Left ventricle myocardium inferior (tissue), 1 donor: Measurements from ENCODE around the gene LGALS3BP. TPM values are rescaled to one million over a fixed set of nuclear protein-coding genes. Genes with fewer than 3 reads are reported as not detected.

Experiments
- DNase-seq: peaks from one replicate; pipeline ENCODE4 v3.0.0-alpha.2; 2020
- H3K27ac ChIP-seq: fragments of 200-600 bp; replicated peaks from 2 replicates; pipeline ENCODE4 v1.8.0; 2021
- H3K27me3 ChIP-seq: fragments of 200-600 bp; 2 replicates; pipeline ENCODE4 v1.8.0; 2021; ENCODE audit warnings: low read depth
- H3K36me3 ChIP-seq: fragments of 200-600 bp; 2 replicates; pipeline ENCODE4 v1.8.0; 2021
- H3K4me1 ChIP-seq: fragments of 200-600 bp; 2 replicates; pipeline ENCODE4 v1.8.0; 2021
- H3K4me3 ChIP-seq: fragments of 200-600 bp; 2 replicates; pipeline ENCODE4 v1.8.0; 2021; ENCODE audit warnings: mild to moderate bottlenecking, moderate library complexity
- H3K9me3 ChIP-seq: fragments of 200-600 bp; replicated peaks from 2 replicates; pipeline ENCODE4 v1.8.0; 2021
- intact Hi-C: fragments of 100-400 bp; cut with micrococcal nuclease; formaldehyde crosslinking; loops from one replicate; pipeline ENCODE4 v1.11.0; 2022
- total RNA-seq: library from RNA; stranded (reverse); fragmentation: NEBNext Ultra II Directional; extraction: Animal tissue kit (Norgen Biotek cat#: 25700); gene quantifications from one replicate; pipeline ENCODE4 v1.2.1, GENCODE V29; 2021
- TF ChIP-seq, protein P1 (sequence below): fragments of 200-600 bp; IDR thresholded peaks from 2 replicates; pipeline ENCODE4 v1.8.0; 2021; ENCODE audit warnings: antibody characterized with exemption, mild to moderate bottlenecking, borderline replicate concordance
- donor health status: DM: no; HTN: yes; CAD: no; lungs with severe emphysema.

The LGALS3BP gene
- total RNA-seq, 1 donor from 2014 or later = 585 TPM

DNA sequence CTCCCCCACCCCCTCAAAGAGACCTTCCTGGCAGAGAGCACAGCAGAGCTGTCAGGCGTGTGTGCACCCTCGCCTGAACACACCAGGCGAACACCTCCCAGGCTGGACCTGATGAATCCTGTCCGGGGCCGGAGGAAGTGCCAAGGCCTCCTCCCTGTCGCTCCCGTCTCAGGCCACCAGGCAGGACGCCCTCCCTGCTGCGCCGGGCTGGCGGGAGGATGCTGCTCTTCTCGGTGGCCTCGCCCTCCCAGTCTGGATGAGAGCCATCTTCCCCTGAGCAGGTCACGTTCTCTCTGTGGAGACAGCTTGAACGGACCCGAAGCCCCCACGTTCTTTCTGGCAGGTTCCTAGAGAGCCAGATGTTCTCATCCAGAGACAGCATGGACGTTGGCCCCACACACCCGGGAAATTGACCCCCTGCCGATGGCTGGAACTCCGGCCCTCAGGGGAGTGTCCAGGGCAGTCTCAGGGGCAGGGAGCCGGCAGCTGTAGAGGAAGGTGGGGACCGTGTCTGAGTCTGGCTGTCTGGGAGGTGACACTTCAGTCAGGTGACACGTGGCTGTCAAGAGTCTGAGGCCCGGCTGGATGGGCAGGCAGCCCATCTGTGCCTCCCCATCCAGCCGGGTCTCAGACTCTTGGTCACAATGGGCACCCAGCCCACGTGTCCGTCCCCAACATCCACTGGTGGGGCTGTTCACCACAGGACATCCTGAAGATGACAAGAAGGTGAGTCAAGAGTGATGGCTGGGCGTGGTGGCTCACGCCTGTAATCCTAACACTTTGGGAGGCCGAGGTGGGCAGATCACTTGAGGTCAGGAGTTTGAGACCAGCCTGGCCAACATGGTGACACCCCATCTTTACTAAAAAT lies 49.6 kb downstream of the LGALS3BP start:
- Histone ChIP-seq H3K4me3 (no peak overlapping the region), H3K9me3 (no peaks in the 10 kb centered on the region), H3K27ac (peak overlapping the region; percentile 63), H3K36me3 (no peaks in the 10 kb centered on the region), H3K27me3 (no peaks in the 10 kb centered on the region), H3K4me1 (peaks cover 46% of the 10 kb centered on the region)
- TF ChIP-seq, protein P1, sequence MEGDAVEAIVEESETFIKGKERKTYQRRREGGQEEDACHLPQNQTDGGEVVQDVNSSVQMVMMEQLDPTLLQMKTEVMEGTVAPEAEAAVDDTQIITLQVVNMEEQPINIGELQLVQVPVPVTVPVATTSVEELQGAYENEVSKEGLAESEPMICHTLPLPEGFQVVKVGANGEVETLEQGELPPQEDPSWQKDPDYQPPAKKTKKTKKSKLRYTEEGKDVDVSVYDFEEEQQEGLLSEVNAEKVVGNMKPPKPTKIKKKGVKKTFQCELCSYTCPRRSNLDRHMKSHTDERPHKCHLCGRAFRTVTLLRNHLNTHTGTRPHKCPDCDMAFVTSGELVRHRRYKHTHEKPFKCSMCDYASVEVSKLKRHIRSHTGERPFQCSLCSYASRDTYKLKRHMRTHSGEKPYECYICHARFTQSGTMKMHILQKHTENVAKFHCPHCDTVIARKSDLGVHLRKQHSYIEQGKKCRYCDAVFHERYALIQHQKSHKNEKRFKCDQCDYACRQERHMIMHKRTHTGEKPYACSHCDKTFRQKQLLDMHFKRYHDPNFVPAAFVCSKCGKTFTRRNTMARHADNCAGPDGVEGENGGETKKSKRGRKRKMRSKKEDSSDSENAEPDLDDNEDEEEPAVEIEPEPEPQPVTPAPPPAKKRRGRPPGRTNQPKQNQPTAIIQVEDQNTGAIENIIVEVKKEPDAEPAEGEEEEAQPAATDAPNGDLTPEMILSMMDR = no peak
- DNase-seq = peak; percentile 52
- intact Hi-C loops = loop anchor here (10.0 kb wide), 1 partner anchor 65 kb away; no protein-coding TSS in a partner anchor

GRCh38 chr17:78925662-78926555 lies 53.8 kb downstream of the LGALS3BP start:
- intact Hi-C loops = loop anchor here (10.0 kb wide), 1 partner anchor 61 kb away; no protein-coding TSS in a partner anchor
- TF ChIP-seq, protein P1 = no peak
- no peaks in the 10 kb centered on the region for H3K9me3 ChIP-seq
- H3K27me3 ChIP-seq = no peaks in the 10 kb centered on the region
- no peaks in the 10 kb centered on the region for H3K36me3 ChIP-seq
- peaks cover 62% of the 10 kb centered on the region for H3K4me1 ChIP-seq
- peak overlapping the region; percentile 96 for H3K27ac ChIP-seq
- H3K4me3 ChIP-seq = peak overlapping the region; percentile 87
- DNase-seq = peak; percentile 84

GRCh38 chr17:78925234-78925633 lies 54.5 kb downstream of the LGALS3BP start, which contains the start of gene TIMP2:
Gene TIMP2 (minus strand): TSS chr17:78925387. CDS start chr17:78925088, 299 bp downstream.
- Histone ChIP-seq H3K27me3 (no peaks in the 10 kb centered on the region), H3K36me3 (no peaks in the 10 kb centered on the region), H3K4me3 (peak within 1 kb of the TSS; percentile 87), H3K4me1 (peaks cover 66% of the 10 kb centered on the region), H3K27ac (peak within 1 kb of the TSS; percentile 96), H3K9me3 (no peaks in the 10 kb centered on the region)
- TF ChIP-seq, protein P1 = peak; percentile 58
- intact Hi-C loops = loop anchor here (10.0 kb wide), 1 partner anchor 60 kb away; no protein-coding TSS in a partner anchor
- peak; percentile 93 for DNase-seq

GRCh38 chr17:78924481-78925151 lies 55.1 kb downstream of the LGALS3BP start:
- H3K27ac ChIP-seq = peak overlapping the region; percentile 96
- H3K36me3 ChIP-seq = no peaks in the 10 kb centered on the region
- no peak for DNase-seq
- peak overlapping the region; percentile 87 for H3K4me3 ChIP-seq
- intact Hi-C loops = loop anchor here (10.0 kb wide), 1 partner anchor 60 kb away; no protein-coding TSS in a partner anchor
- peaks cover 66% of the 10 kb centered on the region for H3K4me1 ChIP-seq
- TF ChIP-seq, protein P1 = no peak
- H3K27me3 ChIP-seq = no peaks in the 10 kb centered on the region
- no peaks in the 10 kb centered on the region for H3K9me3 ChIP-seq
